ENCODE measurements around the gene ZNF860. TPM values are rescaled to one million over a fixed set of nuclear protein-coding genes. Genes with fewer than 3 reads are reported as not detected.

ZNF860 gene
- total RNA-seq, 1 donor from 2014 or later: 0.29 TPM

GRCh38 chr3:31952205-31952604 is 29.3 kb upstream of the ZNF860 start:
- DNase-seq (ENCODE audit: low read depth): no peak
- TF ChIP-seq CTCF (conservative IDR thresholded peaks at IDR 0.05; ENCODE audit: low read depth, low read length): no peak
- no peak overlapping the region for H3K4me3 ChIP-seq (ENCODE audit: low read depth, low read length)

- no peak for TF ChIP-seq CTCF (conservative IDR thresholded peaks at IDR 0.05; ENCODE audit: low read depth, low read length)
- H3K4me3 ChIP-seq (ENCODE audit: low read depth, low read length): no peak overlapping the region
- no peak for DNase-seq (ENCODE audit: low read depth)
Observed at GRCh38 chr3:31953091-31953490, 28.5 kb upstream of the ZNF860 start.

GRCh38 chr3:31953636-31954035 is 27.9 kb upstream of the ZNF860 start:
- TF ChIP-seq CTCF (conservative IDR thresholded peaks at IDR 0.05; ENCODE audit: low read depth, low read length): no peak
- DNase-seq (ENCODE audit: low read depth): no peak

GRCh38 chr3:31955581-31955980 is 26.0 kb upstream of the ZNF860 start:
- TF ChIP-seq CTCF (conservative IDR thresholded peaks at IDR 0.05; ENCODE audit: low read depth, low read length): no peak
- H3K4me3 ChIP-seq (ENCODE audit: low read depth, low read length): no peak overlapping the region
- DNase-seq (ENCODE audit: low read depth): no peak

More at GRCh38 chr3:31953636-31954035, 27.9 kb upstream of the ZNF860 start:
- no peak overlapping the region for H3K4me3 ChIP-seq (ENCODE audit: low read depth, low read length)

- no peak overlapping the region for H3K4me3 ChIP-seq (ENCODE audit: low read depth, low read length)
- DNase-seq (ENCODE audit: low read depth): no peak
- TF ChIP-seq CTCF (conservative IDR thresholded peaks at IDR 0.05; ENCODE audit: low read depth, low read length): no peak
Observed at GRCh38 chr3:31957106-31957505, 24.4 kb upstream of the ZNF860 start.

- no peak for TF ChIP-seq CTCF (conservative IDR thresholded peaks at IDR 0.05; ENCODE audit: low read depth, low read length)
- no peak for DNase-seq (ENCODE audit: low read depth)
- no peak overlapping the region for H3K4me3 ChIP-seq (ENCODE audit: low read depth, low read length)
Observed at GRCh38 chr3:31958701-31959152, 22.8 kb upstream of the ZNF860 start.

- DNase-seq (ENCODE audit: low read depth): no peak
- H3K4me3 ChIP-seq (ENCODE audit: low read depth, low read length): no peak overlapping the region
- no peak for TF ChIP-seq CTCF (conservative IDR thresholded peaks at IDR 0.05; ENCODE audit: low read depth, low read length)
Observed at GRCh38 chr3:31959251-31959650, 22.3 kb upstream of the ZNF860 start.
